GDM1 (cell line): ENCODE measurements around the gene ADAM15.

Source experiments
- DNase-seq: peaks from one replicate; lab custom pipeline; 2025; lab: John Stamatoyannopoulos, UW

Gene ADAM15

GRCh38 chr1:155084722-155085503 is 33.8 kb downstream of the ADAM15 start:
- DNase-seq: peak; percentile 94

- DNase-seq: no peak
Measured at GRCh38 chr1:155085504-155086127, 34.5 kb downstream of the ADAM15 start.

DNA sequence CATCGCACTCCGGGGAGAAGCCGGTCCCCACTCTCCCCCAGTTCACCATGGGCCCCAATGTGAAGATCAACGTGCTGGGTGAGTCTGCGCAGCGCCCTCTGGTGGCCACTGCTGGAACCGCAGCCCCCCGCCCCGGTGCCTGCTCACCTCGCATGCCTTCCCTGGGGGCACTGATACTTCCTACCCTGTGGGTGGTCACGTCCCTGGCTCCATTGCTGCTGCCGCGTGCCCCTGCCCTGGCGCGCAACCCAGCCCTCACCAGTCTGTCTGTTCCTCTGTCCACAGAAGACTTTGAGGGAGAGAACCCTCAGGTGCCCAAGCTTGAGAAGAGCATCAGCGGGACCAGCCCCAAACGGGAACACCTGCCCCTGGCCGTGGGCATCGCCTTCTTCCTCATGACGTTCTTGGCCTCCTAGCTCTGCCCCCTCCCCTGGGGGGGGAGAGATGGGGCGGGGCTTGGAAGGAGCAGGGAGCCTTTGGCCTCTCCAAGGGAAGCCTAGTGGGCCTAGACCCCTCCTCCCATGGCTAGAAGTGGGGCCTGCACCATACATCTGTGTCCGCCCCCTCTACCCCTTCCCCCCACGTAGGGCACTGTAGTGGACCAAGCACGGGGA is 35.1 kb downstream of the ADAM15 start:
- peak; percentile 55 for DNase-seq

- DNase-seq: no peak
Measured at GRCh38 chr1:155086856-155087535, 35.9 kb downstream of the ADAM15 start.

GRCh38 chr1:155091071-155092051 is 40.2 kb downstream of the ADAM15 start:
- DNase-seq: peak; percentile 68

GRCh38 chr1:155092131-155092530 is 41.0 kb downstream of the ADAM15 start:
- DNase-seq: no peak

DNA sequence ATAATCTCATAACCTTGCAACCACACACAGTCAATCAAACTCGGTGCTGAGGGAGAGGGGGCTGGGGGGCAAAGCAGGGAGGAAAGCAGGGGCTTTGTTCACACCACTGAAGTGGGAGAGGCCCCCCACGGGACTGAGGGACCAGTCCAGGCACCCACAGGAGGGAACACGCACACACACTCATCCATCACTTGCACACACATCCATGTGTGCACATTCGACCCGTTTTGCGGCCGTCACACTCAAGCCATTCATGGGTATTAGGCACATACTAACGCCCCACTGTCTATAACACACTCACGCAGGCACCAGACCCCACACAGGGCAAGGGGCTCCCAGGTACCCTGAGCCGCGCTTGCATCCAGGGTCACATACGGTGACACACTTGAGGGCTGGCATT is 41.5 kb downstream of the ADAM15 start:
- no peak for DNase-seq

GRCh38 chr1:155093911-155094621 is 43.0 kb downstream of the ADAM15 start:
- DNase-seq: peak; percentile 39

GRCh38 chr1:155094622-155094948 is 43.5 kb downstream of the ADAM15 start:
- DNase-seq: no peak

DNA sequence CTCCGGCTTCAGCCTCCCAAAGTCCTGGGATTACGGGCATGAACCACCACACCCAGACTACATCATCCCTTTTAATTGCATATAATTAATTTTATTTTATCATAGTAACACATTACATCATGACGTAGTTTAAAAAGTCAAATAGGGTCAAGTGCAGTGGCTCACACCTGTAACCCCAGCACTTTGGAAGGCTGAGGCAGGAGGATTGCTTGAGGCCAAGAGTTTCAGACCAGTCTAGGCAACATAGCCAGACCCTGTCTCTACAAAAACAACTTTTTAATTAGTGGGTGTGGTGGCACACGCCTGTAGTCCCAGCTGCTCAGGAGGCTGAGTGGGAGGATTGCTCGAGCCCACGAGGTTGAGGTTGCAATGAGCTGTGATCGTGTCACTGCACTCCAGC is 48.2 kb downstream of the ADAM15 start:
- no peak for DNase-seq

DNA sequence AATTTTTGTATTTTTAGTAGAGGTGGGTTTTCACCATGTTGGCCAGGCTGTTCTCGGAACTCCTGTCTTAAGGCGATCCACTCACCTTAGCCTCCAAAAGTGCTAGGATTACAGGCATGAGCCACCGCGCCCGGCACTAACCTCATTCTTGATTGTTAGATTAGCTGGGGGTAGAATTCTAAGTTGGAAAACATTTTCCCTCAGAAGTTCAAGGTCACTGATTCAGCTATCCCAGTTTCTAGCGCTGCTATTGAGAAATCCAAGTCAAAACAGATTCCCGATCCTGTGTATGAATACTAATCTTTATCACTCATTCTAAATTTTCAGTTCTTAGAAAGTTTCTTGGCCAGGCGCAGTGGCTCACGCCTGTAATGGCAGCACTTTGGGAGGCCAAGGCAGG is 52.2 kb downstream of the ADAM15 start:
- DNase-seq: no peak

DNA sequence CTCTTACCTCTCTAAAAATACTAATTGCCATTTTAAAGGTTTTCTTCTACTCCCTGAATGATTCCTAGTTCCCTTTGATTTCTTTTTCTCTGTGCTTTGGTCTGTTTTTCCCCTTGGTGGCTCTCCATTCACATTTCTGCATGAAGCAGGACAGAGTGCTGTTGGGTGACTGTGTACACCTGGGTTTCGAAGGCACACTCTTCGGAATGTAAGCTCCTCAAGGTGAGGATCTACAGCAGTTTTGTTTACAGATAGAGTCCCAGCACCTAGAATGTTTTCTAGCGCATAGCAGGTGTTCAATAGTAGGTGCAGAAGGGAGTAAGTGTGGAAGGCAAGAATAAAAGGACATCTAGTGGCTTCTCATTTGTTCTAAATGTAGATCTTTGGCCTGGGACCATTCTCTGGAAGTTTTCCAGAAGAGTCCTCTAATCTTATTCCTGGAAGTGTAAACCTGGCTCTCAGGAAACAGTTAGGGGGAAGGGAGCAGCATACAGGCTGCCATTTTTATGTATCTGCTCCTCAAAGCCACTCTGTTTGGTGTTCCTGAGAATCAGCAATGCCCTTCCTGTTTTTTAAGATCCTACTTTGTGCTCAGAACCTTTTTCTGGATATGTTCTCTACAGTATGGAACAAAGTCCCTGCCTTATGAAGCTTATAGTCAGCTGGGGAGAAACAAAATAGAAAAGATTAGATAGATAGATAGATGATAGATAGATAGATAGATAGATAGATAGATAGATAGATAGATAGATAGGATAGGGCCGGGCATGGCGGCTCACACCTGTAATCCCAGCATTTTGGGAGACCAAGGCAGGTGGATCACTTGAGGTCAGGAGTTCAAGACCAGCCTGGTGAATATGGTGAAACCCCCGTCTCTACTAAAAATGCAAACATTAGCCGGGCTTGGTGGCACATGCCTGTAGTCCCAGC is 53.8 kb downstream of the ADAM15 start:
- DNase-seq: no peak

- no peak for DNase-seq
Measured at GRCh38 chr1:155105604-155106011, 54.5 kb downstream of the ADAM15 start.

DNA sequence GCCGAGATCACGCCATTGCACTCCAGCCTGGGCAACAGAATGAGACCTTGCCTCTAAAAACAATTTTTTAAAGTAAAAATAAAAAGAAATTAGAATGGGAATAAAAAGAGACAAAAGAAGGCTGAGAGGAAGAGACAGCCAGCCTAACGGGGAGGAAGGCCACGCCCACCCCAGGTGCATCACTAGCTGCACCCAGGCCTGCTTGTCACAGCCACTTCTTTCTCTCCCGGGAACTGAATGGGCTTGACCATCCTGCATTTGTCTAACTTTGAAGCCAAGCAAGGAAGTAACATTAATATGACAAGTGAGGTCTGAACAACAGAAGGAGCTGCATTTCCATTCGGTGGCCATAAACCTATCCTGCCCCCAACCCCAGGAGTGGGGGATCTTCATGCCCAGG is 55.7 kb downstream of the ADAM15 start:
- DNase-seq: no peak

GRCh38 chr1:155107309-155108264 is 56.5 kb downstream of the ADAM15 start:
- DNase-seq: no peak

- no peak for DNase-seq
Measured at GRCh38 chr1:155108296-155108695, 57.2 kb downstream of the ADAM15 start.

- DNase-seq: no peak
Measured at GRCh38 chr1:155110381-155110780, 59.3 kb downstream of the ADAM15 start.

- no peak for DNase-seq
Measured at GRCh38 chr1:155110826-155111225, 59.7 kb downstream of the ADAM15 start.
